HG02852 (cell line): Measurements from ENCODE around the gene SYT14.
"Not testable (repeated sequence)": the region's sequence is repeated elsewhere in the genome, so short reads cannot be mapped to it uniquely, and the experiment has no call there.

Experiments
- ATAC-seq: cut with Tn5 transposase; IDR thresholded peaks from one replicate; pipeline ENCODE4 v1.9.1; 2021; ENCODE audit warnings: mild to moderate bottlenecking, moderate library complexity; ENCODE audit not compliant: unreplicated experiment

Gene SYT14

DNA sequence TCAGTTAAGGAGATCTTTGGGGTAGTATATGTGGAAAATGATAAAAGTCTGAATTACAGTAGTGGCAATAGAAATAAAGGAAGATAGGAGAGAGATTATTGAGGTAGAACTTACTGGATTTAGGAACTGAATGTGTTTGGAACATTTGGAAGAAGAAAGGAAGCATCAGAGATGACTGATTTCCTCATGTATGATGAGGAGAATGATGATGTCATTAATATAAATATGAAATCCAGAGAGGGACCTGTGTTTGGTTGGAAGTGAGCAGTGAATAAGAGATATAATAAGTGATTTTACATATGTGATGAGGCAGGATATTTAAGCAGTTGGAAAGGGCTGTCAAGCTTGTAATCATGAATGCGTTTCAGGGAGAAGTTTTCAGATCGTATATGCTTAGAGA, 86.3 kb downstream of the SYT14 start:
- no peak for ATAC-seq

DNA sequence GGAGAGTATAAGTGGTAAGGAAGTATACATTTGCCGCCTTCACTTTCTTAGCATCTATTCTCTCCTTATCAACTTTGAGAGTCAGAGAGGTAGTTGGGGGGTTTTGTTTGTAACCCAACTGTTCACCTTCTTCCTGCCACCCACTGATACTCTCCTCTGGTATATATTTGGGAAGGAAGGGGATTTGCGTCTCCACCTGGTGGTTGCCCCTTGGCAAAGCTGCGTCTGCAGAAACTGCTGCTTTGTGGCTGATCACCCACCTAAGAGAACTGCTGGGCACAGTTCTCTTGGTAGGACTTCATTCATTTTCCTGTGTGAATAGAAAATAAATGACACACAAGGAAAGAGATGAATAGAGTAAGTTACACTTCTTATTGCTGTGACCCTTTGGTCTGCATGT, 87.0 kb downstream of the SYT14 start:
- no peak for ATAC-seq

DNA sequence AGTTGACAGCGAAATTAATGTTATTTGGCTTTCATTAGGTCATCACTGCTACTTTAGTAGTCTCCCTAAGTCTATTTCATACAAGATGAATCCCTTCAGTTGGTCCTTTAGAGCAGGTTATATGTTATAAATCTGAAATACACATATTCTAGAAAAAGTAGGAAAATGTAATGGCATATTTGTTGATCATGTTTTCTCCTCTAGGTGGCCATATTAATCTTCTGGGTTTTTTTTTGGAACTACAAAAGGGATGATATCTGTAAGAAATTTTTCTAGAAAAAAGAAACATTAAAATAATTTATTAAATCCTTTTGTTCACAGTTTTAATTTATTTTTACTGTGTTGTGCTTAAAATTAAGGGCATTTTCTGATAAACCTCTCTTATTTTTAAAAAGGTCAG, 87.9 kb downstream of the SYT14 start:
- ATAC-seq = no peak

DNA sequence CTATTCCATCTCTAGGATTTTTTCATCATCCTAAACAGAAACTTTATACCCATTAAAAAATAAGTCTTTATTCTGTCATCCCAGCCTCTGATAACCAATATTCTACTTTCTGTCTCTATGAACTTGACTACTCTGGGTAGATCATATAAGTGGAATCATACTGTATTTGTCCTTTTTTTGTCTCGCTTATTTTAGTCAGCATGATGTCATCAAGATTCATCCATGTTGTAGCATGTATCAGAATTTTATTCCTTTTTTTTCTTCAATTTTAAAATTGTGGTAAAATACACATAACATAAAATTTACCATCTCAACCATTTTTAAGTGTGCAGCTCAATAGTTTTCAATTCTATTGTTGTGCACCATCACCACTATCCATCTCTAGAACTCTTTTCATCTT, 90.0 kb downstream of the SYT14 start:
- no peak for ATAC-seq

DNA sequence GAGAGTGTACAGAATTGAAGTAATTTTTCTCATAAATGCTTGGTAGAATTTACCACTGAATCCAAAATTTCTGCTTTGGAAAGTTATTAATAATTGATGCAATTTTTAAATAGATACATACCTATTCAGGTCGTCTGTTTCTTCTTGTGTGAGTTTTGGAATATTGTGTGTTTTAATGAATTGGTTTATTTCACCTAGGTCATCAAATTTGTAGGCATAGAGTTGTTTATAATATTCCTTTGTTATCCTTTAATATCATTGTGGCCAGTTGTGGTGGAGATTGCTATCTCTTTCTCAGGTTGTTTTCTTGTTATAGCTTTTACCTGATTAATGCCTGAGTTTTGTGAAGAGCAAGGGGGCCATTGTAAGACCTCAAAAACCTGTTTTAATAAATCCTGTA, 93.5 kb downstream of the SYT14 start:
- ATAC-seq = no peak

DNA sequence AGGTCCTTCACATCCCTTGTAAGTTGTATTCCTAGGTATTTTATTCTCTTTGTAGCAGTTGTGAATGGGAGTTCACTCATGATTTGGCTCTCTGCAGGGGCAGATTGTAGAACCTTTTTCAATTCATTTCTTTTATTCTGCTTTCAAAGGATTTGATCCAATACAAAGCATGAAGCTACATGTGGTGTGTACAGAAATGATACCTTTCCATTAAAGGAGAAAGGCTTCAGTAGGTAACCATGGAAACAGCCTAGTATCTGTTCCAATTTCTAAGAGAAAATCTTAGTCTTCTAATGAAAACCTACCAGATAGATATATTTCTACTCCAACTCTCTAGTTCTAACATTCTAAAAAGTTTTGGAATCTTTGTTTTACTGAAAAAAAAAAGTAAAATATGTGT, 105.0 kb downstream of the SYT14 start:
- ATAC-seq = no peak

DNA sequence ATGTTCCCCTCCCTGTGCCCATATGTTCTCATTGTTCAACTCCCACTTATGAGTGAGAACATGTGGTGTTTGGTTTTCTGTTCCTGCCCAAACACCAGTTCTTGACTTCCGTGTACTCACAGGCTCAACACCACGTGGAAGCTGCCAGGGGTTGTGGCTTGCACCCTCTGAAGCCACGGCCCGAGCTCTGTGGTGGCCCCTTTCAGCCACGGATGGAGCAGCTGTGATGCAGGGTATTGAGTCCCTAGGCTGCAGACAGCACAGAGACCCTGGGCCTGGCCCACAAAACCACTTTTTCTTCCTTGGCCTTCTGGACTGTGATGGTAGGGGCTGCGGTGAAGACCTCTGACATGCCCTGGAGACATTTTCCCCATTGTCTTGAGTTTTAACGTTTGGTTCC, 111.6 kb downstream of the SYT14 start:
- ATAC-seq = no peak

DNA sequence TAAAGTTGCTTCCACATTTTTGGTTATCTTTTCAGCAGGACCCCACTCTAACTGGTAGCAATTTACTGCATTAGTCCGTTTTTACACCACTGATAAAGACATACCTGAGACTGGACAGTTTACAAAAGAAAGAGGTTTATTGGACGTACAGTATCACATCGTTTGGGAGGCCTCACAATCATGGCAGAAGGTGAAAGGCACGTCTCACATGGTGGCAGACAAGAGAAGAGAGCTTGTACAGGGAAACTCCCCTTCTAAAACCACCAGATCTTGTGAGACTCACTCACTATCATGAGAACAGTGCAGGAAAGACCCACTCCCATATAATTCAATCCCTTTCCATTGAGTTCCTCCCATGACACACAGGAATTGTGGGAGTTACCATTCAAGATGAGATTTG, 112.5 kb downstream of the SYT14 start:
- not testable (repeated sequence) for ATAC-seq

DNA sequence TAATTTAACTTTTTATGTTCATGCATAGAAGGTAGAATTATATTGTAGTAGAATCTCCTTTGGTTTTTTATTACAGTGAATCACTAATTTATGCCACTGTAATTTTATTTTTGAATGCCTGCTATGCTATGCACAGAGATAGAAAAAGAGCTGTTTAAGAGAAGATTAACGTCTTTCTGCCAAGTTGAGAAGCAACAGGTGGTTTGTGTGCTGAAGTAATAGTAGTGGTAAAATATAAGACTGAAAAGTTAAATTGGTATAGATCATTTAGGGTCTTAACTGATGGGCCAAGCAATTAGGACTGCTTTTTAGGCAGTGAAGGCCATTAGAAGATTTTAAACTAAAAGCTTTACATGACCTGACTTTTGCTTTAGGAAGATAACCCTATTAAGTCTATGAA, 115.1 kb downstream of the SYT14 start:
- no peak for ATAC-seq

DNA sequence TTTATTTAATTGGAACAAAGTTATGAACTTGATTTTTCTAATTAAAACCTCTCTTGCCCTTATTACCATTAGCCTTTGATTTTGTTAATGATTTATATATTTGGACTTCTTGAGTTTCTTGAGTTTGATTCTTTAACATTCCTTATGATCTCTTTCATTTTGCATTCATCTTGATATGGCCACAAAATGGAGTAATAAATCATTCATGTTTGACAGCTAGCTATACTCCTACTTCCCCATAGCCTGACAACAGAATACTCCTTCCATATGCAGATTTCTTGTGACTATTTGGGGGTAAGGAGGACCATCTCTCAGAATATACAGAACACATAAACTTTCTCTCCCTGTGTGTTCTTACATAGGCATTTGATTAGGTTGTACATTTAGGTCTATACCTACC, 119.6 kb downstream of the SYT14 start:
- ATAC-seq = no peak

DNA sequence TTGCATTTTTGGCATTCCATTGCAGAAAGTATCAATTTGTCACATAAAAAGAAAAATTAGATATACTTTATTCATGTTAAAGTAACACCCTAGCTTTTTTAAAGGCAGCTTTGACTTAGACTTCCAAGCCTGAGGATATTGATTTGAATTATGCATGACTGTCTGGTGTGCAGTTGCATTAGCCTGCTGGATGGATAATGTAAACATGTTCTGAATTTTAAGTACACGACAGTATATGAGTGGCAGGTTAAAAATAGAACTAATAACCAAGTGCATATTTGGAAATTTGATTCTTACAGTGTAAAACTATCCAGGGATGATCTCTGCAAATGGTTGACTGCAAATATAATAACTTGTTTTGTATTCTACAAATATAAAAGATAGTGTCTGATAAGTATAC, 124.0 kb downstream of the SYT14 start:
- ATAC-seq = no peak

DNA sequence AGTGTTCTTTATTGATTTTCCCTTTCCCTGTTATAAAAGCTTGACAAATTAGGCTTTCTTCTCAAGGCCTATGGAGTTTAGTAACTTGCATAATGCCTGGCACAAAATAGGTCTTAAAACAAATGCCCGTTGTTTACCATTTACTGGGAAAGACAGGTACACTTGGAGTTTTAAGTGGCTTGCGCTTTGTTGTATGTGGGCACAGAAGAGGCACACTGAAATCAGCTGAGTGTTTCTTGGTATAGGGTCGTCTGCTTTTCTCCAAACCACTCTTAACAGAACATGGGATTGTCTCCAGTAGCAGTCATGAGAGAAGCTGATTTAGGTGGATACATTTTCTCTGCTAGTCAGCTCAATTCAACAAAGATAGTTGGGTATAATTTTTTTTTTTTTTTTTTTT, 132.5 kb downstream of the SYT14 start:
- ATAC-seq = no peak

DNA sequence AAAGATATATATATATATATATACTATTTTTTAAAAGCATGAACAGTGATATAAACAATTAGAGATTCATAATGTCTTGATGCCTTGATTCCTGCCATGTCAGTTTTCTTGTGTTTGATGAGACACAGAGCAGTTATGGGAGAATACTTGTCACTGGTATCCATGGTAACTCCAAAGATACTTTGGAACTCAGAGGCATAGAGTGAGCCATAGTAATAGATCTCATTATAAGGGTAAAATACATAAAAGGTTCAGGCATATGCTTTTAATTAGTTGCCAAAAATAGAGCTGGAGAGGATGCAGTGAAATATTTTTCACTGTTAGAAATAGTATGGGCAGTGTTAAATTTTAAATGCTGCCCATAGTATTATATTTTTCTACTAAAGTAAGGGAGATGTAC, 134.1 kb downstream of the SYT14 start:
- ATAC-seq = no peak

DNA sequence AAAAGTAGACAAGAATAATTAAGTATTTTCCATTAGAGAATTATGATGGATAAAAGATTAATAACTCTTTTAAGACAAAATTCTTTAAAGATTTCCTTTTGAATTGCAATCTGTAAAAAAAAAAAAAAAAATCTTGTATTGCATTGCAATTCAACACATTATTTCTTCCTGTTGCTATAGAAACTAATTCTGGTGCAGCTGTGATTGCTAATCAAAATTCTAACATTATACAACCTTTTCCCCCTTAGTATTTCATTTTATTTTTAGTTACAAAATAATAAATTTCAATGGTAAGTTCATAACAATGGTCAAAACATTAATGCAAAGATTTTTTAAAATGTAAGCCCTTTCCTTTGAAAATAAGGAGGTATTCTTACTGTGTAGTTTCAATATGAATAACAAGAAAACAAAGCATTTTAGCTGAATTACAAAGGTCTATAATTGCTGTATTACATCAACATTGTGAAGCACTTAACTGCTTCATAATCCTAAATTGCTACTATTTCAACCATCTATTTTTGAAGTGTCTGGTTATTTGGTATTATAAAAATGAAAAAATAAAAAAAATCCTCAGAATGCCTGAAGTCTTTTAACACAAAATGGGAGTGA, 135.0 kb downstream of the SYT14 start:
- ATAC-seq = no peak

DNA sequence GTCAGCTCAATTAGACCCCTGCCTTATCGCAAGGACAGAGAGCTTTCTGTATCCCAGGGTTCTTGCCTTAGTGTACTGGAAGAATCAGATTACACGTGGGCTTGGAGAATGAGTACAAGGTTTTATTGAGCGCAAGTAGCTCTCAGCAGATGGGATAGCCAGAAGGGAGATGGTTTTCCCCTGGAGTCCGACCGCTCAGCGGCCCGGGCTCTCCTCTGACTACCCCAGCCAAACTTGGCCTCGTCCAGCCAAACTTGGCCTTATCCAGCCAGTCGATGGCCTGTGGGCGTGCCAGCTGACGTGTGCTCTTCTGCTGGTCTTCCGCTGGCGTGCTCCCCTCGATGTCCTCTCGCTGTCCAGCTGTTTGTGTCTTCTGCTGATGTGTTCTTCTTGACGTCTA, 136.9 kb downstream of the SYT14 start:
- no peak for ATAC-seq

DNA sequence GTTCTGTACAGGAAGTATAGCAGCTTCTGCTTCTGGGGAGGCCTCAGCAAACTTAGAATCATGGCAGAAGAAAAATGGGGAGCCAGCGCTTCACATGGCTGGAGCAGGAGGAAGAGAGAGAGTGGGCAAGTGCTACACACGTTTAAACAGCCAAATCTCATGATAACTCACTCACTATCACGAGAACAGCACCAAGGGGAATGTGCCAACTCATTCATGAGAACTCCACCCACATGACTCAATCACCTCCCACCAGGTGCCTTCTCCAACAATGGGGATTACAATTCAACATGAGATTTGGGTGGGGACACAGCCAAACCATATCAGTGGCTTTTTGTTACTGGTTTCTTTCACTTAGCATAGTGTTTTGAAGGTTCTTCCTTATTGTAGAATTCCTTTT, 138.6 kb downstream of the SYT14 start:
- no peak for ATAC-seq

DNA sequence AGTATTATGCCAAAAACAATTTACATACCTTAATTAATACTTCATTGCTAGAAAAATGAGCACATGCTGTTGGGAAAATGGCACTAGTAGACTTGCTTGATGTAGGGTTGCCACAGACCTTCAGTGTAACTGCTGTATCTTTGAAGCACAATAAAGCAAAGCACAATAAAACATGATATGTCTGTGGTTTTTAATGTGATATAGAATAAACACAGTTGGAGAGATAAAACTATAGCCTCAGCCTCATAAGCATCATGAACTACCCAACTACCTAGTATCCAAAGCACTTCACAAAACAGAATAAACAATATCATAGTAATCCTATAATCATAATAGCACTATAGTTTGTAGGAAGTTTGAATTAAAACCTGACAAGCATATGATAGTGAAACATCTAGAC, 143.5 kb downstream of the SYT14 start:
- no peak for ATAC-seq

DNA sequence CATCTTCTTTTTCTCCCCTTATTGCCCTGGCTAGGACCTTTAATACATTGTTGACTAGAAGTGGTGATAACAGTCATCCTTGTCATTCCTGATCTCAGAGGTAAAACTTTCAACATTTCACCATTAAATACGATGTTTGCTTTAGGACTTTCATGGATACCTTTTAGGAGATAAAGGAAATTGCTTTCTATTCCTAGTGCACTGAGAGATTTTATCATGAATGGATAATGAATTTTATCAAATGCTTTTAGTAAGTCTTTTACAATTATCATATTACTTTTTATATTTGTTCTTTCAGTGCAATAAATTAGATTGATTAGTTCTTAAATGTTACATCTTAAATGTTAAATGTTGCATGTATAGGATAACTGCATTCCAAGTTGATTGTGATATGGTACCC, 147.3 kb downstream of the SYT14 start:
- no peak for ATAC-seq

DNA sequence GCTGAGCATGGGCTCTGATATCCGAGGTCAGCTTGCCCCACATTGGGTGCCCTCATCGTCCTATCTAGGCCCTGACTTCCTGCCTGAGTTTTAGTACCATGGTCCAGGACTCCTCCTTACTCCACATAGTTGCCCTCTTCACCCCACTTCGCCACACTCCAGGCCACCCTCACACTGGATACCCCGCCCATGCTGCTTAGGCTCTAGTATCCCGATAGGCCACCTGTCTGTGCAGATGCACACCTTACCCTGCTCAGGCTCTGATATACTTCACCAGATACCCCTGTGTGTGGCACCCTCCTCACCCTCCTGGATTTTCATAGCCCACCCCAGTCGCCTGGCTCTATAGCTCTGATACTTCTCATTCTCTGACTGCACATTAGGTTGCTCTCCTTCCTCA, 149.0 kb downstream of the SYT14 start:
- no peak for ATAC-seq

DNA sequence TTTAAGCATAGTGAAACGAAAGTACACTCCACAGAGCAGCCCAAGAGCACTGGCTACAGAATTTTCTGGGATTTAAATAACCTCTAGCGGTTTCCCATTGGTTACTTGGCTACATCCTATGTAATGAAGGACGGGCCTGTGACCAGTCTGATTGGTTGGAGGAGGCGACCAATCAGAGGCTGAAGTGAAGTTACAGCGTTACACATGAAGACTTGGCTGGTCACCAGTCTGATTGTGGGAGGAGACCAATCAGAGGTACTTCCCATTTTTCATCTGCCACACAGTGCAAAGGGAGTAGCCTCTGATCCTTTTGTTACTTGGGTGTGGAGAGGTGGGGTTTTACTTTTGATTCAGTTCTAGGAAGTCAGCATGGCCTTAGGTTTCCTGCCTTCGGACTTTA, 151.8 kb downstream of the SYT14 start:
- no peak for ATAC-seq

DNA sequence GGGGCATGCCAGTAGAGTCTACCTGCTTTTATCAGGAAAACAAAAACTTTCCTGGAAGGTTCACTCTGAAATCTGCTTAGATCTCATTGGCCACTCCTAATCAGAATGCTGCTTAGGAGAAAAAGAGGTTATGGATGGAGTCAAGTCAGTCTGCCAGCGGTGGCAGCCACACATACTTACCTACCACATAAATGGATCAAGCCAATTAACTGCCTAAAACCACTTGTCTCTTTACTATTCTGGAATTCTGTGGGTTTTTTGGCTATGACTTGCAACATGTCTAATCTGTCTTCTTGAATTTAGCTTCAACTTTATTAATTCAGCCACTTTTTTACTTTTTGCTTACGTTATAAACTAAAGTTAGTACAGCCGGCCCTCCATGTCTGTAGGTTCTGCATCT, 154.3 kb downstream of the SYT14 start:
- ATAC-seq = no peak

DNA sequence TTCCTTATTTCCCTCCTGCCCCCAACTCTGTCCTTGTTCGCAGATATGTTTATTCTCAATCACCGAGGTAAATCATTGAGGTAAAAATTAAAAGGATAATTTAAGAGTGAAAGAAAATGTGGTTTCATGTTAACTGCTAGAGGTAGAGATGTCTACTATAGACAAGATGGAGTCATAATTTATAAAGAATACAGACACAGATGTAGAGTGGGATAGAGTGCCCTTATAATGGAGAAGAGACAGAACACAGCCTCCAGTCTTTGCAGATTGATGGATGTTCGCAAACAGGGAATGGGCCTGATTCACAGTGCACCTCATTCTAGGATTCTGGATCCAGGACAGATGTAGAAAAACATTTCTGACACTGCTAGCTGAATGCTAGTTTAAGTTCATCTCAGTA, 155.4 kb downstream of the SYT14 start:
- no peak for ATAC-seq

DNA sequence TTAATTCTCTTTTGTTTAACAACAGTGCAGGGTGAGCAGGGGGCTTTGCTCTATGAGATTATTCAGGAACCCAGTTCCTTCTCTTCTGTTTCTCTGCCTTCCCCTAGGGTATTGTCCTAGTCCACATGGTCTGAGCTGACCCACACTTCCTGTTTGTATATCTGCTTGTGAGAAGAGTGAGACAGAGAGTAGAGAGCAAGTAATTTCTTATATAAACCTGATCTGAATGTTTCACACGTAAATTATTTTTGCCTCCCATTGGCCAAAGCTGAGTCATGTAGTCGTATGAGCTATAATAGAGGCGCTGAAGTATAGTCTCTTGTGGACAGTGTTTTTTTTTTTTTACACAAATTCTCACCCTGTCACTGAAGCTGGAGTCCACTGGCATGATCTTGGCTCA, 160.3 kb downstream of the SYT14 start:
- no peak for ATAC-seq

DNA sequence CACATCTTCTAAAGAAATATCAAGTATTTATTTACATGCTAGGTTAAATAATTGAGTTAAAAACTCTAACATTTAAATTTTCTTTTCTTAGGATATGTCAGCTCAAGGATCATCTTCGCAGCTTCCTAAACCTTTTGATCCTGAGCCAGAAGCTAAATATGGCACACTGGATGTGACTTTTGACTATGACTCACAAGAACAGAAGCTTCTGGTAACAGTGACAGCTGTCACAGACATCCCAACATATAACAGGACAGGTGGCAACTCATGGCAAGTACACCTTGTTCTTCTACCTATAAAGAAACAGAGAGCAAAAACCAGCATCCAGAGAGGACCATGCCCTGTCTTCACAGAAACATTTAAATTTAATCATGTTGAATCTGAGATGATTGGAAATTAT, 161.9 kb downstream of the SYT14 start:
- ATAC-seq = no peak
